ENCODE measurements around the gene FAIM. TPM values are rescaled to one million over a fixed set of nuclear protein-coding genes. Genes with fewer than 3 reads are reported as not detected.
A peak's percentile ranks its signal among the peaks of the same experiment; 100 is the strongest.
"Not testable (repeated sequence)": the region's sequence is repeated elsewhere in the genome, so short reads cannot be mapped to it uniquely, and the experiment has no call there.

Gene FAIM
- total and polyA plus RNA-seq, 2 donors (not counting 1 experiment from before 2014, with no cell fraction given) = 9.4 to 11.7 TPM

DNA sequence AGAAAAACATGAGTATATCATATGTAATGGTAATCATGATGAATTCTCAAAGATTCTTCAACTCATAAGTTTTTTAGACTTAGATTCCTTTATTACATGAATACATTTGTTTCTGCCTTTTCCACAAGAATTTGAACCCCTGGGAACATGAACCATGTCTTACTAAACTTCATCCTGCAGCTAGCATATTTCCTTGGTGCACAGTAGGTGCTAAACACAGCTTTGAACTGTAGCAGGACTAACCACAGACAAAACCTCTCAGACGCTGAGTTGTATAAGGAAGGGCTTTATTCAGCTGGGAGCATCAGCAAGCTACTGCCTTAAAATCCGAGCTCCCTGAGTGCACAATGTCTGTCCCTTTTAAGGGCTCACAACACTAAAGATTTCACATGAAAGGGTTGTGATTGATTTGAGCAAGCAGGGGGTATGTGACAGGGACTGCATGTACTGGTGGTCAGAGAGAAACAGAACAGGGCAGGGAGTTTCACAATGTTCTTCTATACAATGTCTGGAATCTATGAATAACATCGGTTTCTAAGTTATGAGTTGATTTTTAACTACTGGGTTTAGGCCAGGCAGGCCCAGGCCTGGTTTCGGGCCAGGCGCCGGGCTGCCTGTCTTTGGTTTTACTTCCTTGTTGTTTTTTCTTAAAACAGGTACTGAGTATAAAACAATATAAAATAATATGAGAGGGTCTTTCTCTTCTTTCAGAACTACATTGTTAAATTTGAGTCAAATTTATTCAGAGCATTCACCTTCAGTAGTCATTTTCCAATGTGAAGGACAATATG lies 11.2 kb upstream of the FAIM start:
- H3K9ac ChIP-seq (ENCODE audit: insufficient read depth, low read length); H3K79me2 ChIP-seq (ENCODE audit: control insufficient read depth, insufficient read depth, low read length); H3K4me3 ChIP-seq (replicated peaks in 1 of 4; ENCODE audit: control extremely low read depth in 1 of 4, insufficient read depth in 1 of 4, low read depth in 3 of 4, low read length in 4 of 4); H3K27ac ChIP-seq (ENCODE audit: insufficient read depth, low read length); H3K27me3 ChIP-seq (ENCODE audit: control insufficient read depth, insufficient read depth, low read length); H3K9me3 ChIP-seq (ENCODE audit: control insufficient read depth, insufficient read depth, low read depth, low read length); H4K20me1 ChIP-seq (ENCODE audit: control insufficient read depth, extremely low read depth, insufficient read depth, low read length); H3K4me1 ChIP-seq (ENCODE audit: control insufficient read depth, extremely low read depth, insufficient read depth, low read length); H2AFZ ChIP-seq (ENCODE audit: low read length); H3K36me3 ChIP-seq (ENCODE audit: control insufficient read depth, insufficient read depth, low read length); H3K4me2 ChIP-seq (ENCODE audit: extremely low read depth, insufficient read depth, low read length): not testable (repeated sequence)
- peak in 1 of 2 donors; percentile 4 for DNase-seq (ENCODE audit: low read depth in 2 of 2)

DNA sequence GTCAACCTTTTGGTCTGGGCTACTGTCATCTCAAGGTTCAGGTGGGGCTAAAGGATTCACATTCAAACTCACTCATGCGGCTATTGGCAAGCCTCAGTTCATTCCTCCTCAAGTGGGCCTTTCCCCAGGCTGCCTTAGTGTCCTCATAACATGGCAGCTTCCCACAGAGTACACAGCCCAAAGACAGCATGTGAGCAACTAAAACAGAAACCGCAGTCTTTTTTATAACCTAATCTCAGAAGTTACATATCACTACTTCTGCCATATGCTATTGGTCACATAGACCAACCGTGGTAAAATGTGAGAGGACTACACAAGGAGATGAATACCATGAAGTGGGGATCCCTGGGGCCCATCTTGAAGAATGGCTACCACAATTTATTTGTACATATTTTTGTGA lies 10.0 kb upstream of the FAIM start:
- Histone ChIP-seq H3K36me3 (ENCODE audit: control insufficient read depth, insufficient read depth, low read length) (no peaks in the 10 kb centered on the region), H2AFZ (ENCODE audit: low read length) (no peak overlapping the region), H3K4me3 (replicated peaks in 1 of 4; ENCODE audit: control extremely low read depth in 1 of 4, insufficient read depth in 1 of 4, low read depth in 3 of 4, low read length in 4 of 4) (no peak overlapping the region), H3K27ac (ENCODE audit: insufficient read depth, low read length) (no peak overlapping the region), H3K27me3 (ENCODE audit: control insufficient read depth, insufficient read depth, low read length) (no peaks in the 10 kb centered on the region), H3K79me2 (ENCODE audit: control insufficient read depth, insufficient read depth, low read length) (no peaks in the 10 kb centered on the region), H3K9ac (ENCODE audit: insufficient read depth, low read length) (no peak overlapping the region), H4K20me1 (ENCODE audit: control insufficient read depth, extremely low read depth, insufficient read depth, low read length) (no peaks in the 10 kb centered on the region), H3K4me1 (ENCODE audit: control insufficient read depth, extremely low read depth, insufficient read depth, low read length) (peaks cover 4% of the 10 kb centered on the region), H3K9me3 (ENCODE audit: control insufficient read depth, insufficient read depth, low read depth, low read length) (no peaks in the 10 kb centered on the region), H3K4me2 (ENCODE audit: extremely low read depth, insufficient read depth, low read length) (no peak overlapping the region)
- no peak for DNase-seq (ENCODE audit: low read depth in 2 of 2)
- TF ChIP-seq EZH2 (IDR thresholded peaks at IDR 0.05; ENCODE audit: low read length, missing control alignments) = no peak
- TF ChIP-seq, protein P1, sequence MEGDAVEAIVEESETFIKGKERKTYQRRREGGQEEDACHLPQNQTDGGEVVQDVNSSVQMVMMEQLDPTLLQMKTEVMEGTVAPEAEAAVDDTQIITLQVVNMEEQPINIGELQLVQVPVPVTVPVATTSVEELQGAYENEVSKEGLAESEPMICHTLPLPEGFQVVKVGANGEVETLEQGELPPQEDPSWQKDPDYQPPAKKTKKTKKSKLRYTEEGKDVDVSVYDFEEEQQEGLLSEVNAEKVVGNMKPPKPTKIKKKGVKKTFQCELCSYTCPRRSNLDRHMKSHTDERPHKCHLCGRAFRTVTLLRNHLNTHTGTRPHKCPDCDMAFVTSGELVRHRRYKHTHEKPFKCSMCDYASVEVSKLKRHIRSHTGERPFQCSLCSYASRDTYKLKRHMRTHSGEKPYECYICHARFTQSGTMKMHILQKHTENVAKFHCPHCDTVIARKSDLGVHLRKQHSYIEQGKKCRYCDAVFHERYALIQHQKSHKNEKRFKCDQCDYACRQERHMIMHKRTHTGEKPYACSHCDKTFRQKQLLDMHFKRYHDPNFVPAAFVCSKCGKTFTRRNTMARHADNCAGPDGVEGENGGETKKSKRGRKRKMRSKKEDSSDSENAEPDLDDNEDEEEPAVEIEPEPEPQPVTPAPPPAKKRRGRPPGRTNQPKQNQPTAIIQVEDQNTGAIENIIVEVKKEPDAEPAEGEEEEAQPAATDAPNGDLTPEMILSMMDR (conservative IDR thresholded peaks at IDR 0.05 in 1 of 2, IDR thresholded peaks at IDR 0.05 in 1 of 2; ENCODE audit: low read depth in 1 of 2, low read length in 2 of 2) = no peak

DNA sequence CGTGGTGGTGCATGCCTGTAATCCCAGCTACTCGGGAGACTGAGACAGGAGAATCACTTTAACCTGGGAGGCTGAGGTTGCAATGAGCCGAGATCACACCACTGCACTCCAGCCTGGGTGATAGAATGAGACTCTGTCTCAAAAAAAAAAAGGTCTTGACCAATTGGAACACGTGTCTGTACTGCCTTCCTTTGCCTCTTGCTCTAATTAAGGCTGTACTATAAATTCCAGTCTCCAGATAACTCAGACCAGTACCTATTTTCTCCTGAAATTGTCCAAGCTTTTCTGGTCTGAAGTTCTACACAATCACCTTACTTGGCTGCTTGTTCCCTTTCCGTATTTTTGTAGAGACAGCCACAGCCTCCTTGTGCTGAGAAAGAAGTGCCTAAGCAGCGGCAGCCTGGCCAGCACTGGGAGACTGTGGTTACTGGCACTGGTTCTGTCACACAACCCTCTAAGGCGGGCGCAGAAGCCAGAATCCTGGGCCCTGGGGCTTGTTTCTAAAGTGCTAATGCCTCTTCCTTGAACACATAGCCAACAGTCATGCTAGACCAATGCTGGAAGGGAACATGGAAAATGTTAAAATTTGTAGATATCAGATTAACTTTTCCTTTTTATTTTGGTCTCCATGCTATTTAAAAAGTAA lies 8.3 kb upstream of the FAIM start:
- TF ChIP-seq EZH2 (IDR thresholded peaks at IDR 0.05; ENCODE audit: low read length, missing control alignments) = no peak
- TF ChIP-seq, protein P1 (conservative IDR thresholded peaks at IDR 0.05 in 1 of 2, IDR thresholded peaks at IDR 0.05 in 1 of 2; ENCODE audit: low read depth in 1 of 2, low read length in 2 of 2) = no peak
- no peaks in the 10 kb centered on the region for H3K4me1 ChIP-seq (ENCODE audit: control insufficient read depth, extremely low read depth, insufficient read depth, low read length)
- H3K79me2 ChIP-seq (ENCODE audit: control insufficient read depth, insufficient read depth, low read length) = no peaks in the 10 kb centered on the region
- H3K27ac ChIP-seq (ENCODE audit: insufficient read depth, low read length) = no peak overlapping the region
- H3K9me3 ChIP-seq (ENCODE audit: control insufficient read depth, insufficient read depth, low read depth, low read length) = no peaks in the 10 kb centered on the region
- no peaks in the 10 kb centered on the region for H3K36me3 ChIP-seq (ENCODE audit: control insufficient read depth, insufficient read depth, low read length)
- DNase-seq (ENCODE audit: low read depth in 2 of 2) = peak in 1 of 2 donors; percentile 10
- no peaks in the 10 kb centered on the region for H3K27me3 ChIP-seq (ENCODE audit: control insufficient read depth, insufficient read depth, low read length)
- H2AFZ ChIP-seq (ENCODE audit: low read length) = no peak overlapping the region
- H3K4me3 ChIP-seq (replicated peaks in 1 of 4; ENCODE audit: control extremely low read depth in 1 of 4, insufficient read depth in 1 of 4, low read depth in 3 of 4, low read length in 4 of 4) = no peak overlapping the region
- H4K20me1 ChIP-seq (ENCODE audit: control insufficient read depth, extremely low read depth, insufficient read depth, low read length) = no peaks in the 10 kb centered on the region
- no peak overlapping the region for H3K4me2 ChIP-seq (ENCODE audit: extremely low read depth, insufficient read depth, low read length)
- H3K9ac ChIP-seq (ENCODE audit: insufficient read depth, low read length) = no peak overlapping the region

DNA sequence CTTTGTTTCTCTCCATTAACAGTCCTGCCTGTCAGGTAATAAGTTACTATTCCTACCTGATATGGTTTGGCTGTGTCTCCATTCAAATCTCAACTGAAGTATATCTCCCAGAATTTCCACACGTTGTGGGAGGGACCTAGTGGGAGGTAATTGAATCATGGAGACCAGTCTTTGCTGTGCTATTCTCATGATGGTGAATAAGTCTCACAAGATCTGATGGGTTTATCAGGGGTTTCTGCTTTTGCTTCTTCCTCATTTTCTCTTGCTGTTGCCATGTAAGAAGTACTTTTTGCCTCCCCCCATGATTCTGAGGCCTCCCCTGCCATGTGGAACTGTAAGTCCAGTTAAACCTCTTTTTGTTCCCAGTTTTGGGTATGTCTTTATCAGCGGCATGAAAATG lies 6.9 kb upstream of the FAIM start:
- H3K9me3 ChIP-seq (ENCODE audit: control insufficient read depth, insufficient read depth, low read depth, low read length); DNase-seq (ENCODE audit: low read depth in 2 of 2); H3K27me3 ChIP-seq (ENCODE audit: control insufficient read depth, insufficient read depth, low read length); H3K4me1 ChIP-seq (ENCODE audit: control insufficient read depth, extremely low read depth, insufficient read depth, low read length); H3K4me2 ChIP-seq (ENCODE audit: extremely low read depth, insufficient read depth, low read length); H2AFZ ChIP-seq (ENCODE audit: low read length); H3K4me3 ChIP-seq (replicated peaks in 1 of 4; ENCODE audit: control extremely low read depth in 1 of 4, insufficient read depth in 1 of 4, low read depth in 3 of 4, low read length in 4 of 4); H3K9ac ChIP-seq (ENCODE audit: insufficient read depth, low read length); H4K20me1 ChIP-seq (ENCODE audit: control insufficient read depth, extremely low read depth, insufficient read depth, low read length); H3K27ac ChIP-seq (ENCODE audit: insufficient read depth, low read length); H3K36me3 ChIP-seq (ENCODE audit: control insufficient read depth, insufficient read depth, low read length); H3K79me2 ChIP-seq (ENCODE audit: control insufficient read depth, insufficient read depth, low read length): not testable (repeated sequence)

DNA sequence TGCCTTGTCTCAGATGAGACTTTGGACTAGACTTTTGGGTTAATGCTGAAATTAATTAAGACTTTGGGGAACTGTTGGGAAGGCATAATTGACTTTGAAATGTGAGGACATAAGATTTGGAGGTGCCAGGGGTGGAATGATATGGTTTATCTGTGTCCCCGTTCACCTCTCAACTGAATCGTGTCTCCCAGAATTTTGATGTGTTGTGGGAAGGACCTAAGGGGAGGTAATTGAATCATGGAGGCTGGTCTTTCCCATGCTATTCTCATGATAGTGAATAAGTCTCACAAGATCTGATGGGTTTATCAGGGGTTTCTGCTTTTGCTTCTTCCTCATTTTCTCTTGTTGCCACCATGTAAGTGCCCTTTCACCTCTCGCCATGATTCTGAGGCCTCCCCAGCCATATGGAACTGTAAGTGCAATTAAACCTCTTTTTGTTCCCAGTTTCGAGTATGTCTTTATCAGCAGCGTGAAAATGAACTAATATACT lies 4.4 kb upstream of the FAIM start:
- not testable (repeated sequence) for H3K4me3 ChIP-seq (replicated peaks in 1 of 4; ENCODE audit: control extremely low read depth in 1 of 4, insufficient read depth in 1 of 4, low read depth in 3 of 4, low read length in 4 of 4); DNase-seq (ENCODE audit: low read depth in 2 of 2); H3K79me2 ChIP-seq (ENCODE audit: control insufficient read depth, insufficient read depth, low read length); H3K9me3 ChIP-seq (ENCODE audit: control insufficient read depth, insufficient read depth, low read depth, low read length); H3K27ac ChIP-seq (ENCODE audit: insufficient read depth, low read length); H3K4me1 ChIP-seq (ENCODE audit: control insufficient read depth, extremely low read depth, insufficient read depth, low read length); H2AFZ ChIP-seq (ENCODE audit: low read length); H3K9ac ChIP-seq (ENCODE audit: insufficient read depth, low read length); H3K4me2 ChIP-seq (ENCODE audit: extremely low read depth, insufficient read depth, low read length); H3K27me3 ChIP-seq (ENCODE audit: control insufficient read depth, insufficient read depth, low read length); H3K36me3 ChIP-seq (ENCODE audit: control insufficient read depth, insufficient read depth, low read length); H4K20me1 ChIP-seq (ENCODE audit: control insufficient read depth, extremely low read depth, insufficient read depth, low read length)
